Measurements from ENCODE around the gene DIS3L2.

GRCh38 chr2:232236200-232236599 lies 274.7 kb downstream of the DIS3L2 start:
- TF ChIP-seq CTCF (IDR thresholded peaks at IDR 0.05) = no peak
- TF ChIP-seq EP300 (IDR thresholded peaks at IDR 0.05) = no peak
- no peak for TF ChIP-seq POLR2AphosphoS5 (IDR thresholded peaks at IDR 0.05)
